MCF 10A (cell line): ENCODE data around the gene EMILIN1. TPM values are rescaled to one million over a fixed set of nuclear protein-coding genes. Genes with fewer than 3 reads are reported as not detected.
A peak's percentile ranks its signal among the peaks of the same experiment; 100 is the strongest.

Experiments used
- BruUV-seq: library from RNA; stranded (reverse); fragments of 400-500 nt; replicated peaks from 2 replicates; lab custom pipeline; 2021; lab: Mats Ljungman, UMichigan
- CTCF ChIA-PET: fragments of 300-600 bp; sonication (Branson Sonifier 250); formaldehyde crosslinking; extraction: SDS; loops from one replicate; lab custom pipeline; 2021; ENCODE audit warnings: antibody characterized with exemption, inconsistent platforms; lab: Yijun Ruan, JAX
- POLR2A ChIA-PET: fragments of 300-600, 350-650 bp; sonication (Branson Sonifier 250); formaldehyde crosslinking; extraction: SDS; loops from one replicate; lab custom pipeline; 2020; ENCODE audit warnings: antibody characterized with exemption, inconsistent platforms; lab: Yijun Ruan, JAX
- DNase-seq: peaks from one replicate; pipeline ENCODE4 v3.0.0-alpha.2; 2018; ENCODE audit not compliant: unreplicated experiment
- H3K27ac Mint-ChIP-seq: one replicate; pipeline ENCODE4 v1.8.0; 2022; ENCODE audit warnings: mild to moderate bottlenecking, low read depth, mixed read lengths; ENCODE audit not compliant: unreplicated experiment
- H3K27me3 Mint-ChIP-seq: one replicate; pipeline ENCODE4 v1.8.0; 2022; ENCODE audit warnings: mixed read lengths; ENCODE audit not compliant: insufficient read depth, unreplicated experiment
- H3K36me3 Mint-ChIP-seq: one replicate; pipeline ENCODE4 v1.8.0; 2022; ENCODE audit warnings: mild to moderate bottlenecking, moderate library complexity, mixed read lengths; ENCODE audit not compliant: insufficient read depth, unreplicated experiment
- H3K4me1 Mint-ChIP-seq: one replicate; pipeline ENCODE4 v1.8.0; 2022; ENCODE audit warnings: mixed read lengths; ENCODE audit not compliant: insufficient read depth, unreplicated experiment
- H3K4me3 Mint-ChIP-seq: one replicate; pipeline ENCODE4 v1.8.0; 2022; ENCODE audit warnings: mild to moderate bottlenecking, moderate library complexity, mixed read lengths; ENCODE audit not compliant: unreplicated experiment
- H3K9me3 Mint-ChIP-seq: one replicate; pipeline ENCODE4 v1.8.0; 2022; ENCODE audit warnings: mixed read lengths; ENCODE audit not compliant: unreplicated experiment
- intact Hi-C: fragments of 100-400 bp; cut with micrococcal nuclease; formaldehyde crosslinking; loops from 2 replicates; pipeline ENCODE4 v1.14.1; 2022
- total RNA-seq: library from RNA; stranded (reverse); gene quantifications from 2 replicates; pipeline ENCODE4 v1.2.3, GENCODE V29; 2022
- TF ChIP-seq, protein P1 (sequence below): fragments of 200-600 bp; IDR thresholded peaks from one replicate; pipeline ENCODE4 v1.8.0; 2022; ENCODE audit warnings: antibody characterized with exemption, mild to moderate bottlenecking; ENCODE audit not compliant: unreplicated experiment

The EMILIN1 gene
- total RNA-seq, 1 experiment from 2014 or later, result 0.21 TPM

DNA sequence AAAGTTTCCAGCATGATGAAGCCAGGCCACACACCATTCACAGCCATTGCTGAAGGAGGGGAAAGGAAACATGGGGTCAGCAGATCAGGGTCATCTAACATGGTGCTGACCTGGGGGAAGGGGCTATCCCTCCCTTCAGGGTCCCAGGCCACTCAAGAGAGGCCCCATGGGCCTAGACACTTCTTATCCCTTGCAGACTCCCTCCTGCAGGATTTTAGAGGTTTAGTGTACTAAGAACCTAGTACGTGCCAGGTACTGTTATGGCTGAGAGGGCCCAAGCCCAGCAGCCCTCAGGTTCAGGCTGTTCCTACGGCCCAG is 17.0 kb downstream of the EMILIN1 start:
- no peaks in the 10 kb centered on the region for H3K4me1 Mint-ChIP-seq
- POLR2A ChIA-PET, result interaction anchor here (1.7 kb wide), 1 partner anchor 116 kb away, joined by 4 read pairs; the partner anchor contains the start of genes ATRAID and SLC5A6
- no peak for DNase-seq
- H3K4me3 Mint-ChIP-seq, result no peak overlapping the region
- intact Hi-C loops, result no loop called here
- no peaks in the 10 kb centered on the region for H3K27me3 Mint-ChIP-seq
- no peaks in the 10 kb centered on the region for H3K9me3 Mint-ChIP-seq
- CTCF ChIA-PET, result interaction anchor here (0.8 to 10.4 kb wide), 5 partner anchors 8 to 206 kb away, joined by 3 to 96 read pairs (median 5); partner anchors contain the start of genes KHK and TRIM54
- H3K27ac Mint-ChIP-seq, result no peak overlapping the region
- TF ChIP-seq, protein P1, sequence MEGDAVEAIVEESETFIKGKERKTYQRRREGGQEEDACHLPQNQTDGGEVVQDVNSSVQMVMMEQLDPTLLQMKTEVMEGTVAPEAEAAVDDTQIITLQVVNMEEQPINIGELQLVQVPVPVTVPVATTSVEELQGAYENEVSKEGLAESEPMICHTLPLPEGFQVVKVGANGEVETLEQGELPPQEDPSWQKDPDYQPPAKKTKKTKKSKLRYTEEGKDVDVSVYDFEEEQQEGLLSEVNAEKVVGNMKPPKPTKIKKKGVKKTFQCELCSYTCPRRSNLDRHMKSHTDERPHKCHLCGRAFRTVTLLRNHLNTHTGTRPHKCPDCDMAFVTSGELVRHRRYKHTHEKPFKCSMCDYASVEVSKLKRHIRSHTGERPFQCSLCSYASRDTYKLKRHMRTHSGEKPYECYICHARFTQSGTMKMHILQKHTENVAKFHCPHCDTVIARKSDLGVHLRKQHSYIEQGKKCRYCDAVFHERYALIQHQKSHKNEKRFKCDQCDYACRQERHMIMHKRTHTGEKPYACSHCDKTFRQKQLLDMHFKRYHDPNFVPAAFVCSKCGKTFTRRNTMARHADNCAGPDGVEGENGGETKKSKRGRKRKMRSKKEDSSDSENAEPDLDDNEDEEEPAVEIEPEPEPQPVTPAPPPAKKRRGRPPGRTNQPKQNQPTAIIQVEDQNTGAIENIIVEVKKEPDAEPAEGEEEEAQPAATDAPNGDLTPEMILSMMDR, result no peak
- no TSS peak for BruUV-seq
- no peaks in the 10 kb centered on the region for H3K36me3 Mint-ChIP-seq

- Mint-ChIP-seq H3K4me1 (no peaks in the 10 kb centered on the region), H3K9me3 (no peaks in the 10 kb centered on the region), H3K27ac (no peak overlapping the region), H3K4me3 (no peak overlapping the region), H3K36me3 (no peaks in the 10 kb centered on the region), H3K27me3 (no peaks in the 10 kb centered on the region)
- CTCF ChIA-PET, result interaction anchor here (0.6 to 10.4 kb wide), 9 partner anchors 8 to 207 kb away, joined by 3 to 96 read pairs (median 4); partner anchors contain the start of genes KHK and TRIM54
- peak; percentile 46 for DNase-seq
- intact Hi-C loops, result no loop called here
- TF ChIP-seq, protein P1, result no peak
- no TSS peak for BruUV-seq
- POLR2A ChIA-PET, result interaction anchor here (0.7 to 2.2 kb wide), 8 partner anchors 9 to 226 kb away, joined by 3 to 7 read pairs (median 3); partner anchors contain the start of genes ATRAID, KHK, SLC30A3 and SLC5A6
Observed at GRCh38 chr2:27095745-27096651, 17.6 kb downstream of the EMILIN1 start.

DNA sequence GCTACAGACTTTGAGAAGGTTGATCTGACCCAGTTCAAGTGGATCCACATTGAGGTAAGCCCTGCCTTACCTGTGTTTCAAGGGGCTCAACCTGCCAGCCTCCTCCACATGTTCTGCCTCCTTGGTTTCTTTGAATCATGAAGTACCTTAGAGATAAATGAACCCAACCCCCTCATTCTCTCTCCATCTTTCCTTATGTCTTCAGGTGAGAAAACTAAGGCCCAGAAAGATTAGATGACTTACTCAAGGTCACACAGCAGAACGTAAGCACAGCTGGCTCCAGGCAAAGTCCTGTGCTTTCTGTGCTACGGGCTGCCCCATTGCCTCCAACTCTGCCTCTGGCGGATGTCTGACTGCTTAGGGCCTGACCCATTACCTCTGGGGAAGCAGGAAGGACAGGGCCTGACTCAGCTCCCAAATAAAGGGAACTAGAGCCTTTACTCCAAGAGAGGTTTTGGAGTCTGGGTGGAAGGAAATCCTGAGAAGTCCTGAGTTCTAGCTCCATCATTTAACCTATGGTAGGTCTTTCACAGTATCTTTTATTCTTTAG is 18.4 kb downstream of the EMILIN1 start:
- TF ChIP-seq, protein P1, result no peak
- no TSS peak for BruUV-seq
- no peaks in the 10 kb centered on the region for H3K36me3 Mint-ChIP-seq
- H3K9me3 Mint-ChIP-seq, result no peaks in the 10 kb centered on the region
- intact Hi-C loops, result no loop called here
- no peak overlapping the region for H3K27ac Mint-ChIP-seq
- H3K27me3 Mint-ChIP-seq, result no peaks in the 10 kb centered on the region
- ChIA-PET CTCF (interaction anchor here (0.8 to 10.4 kb wide), 8 partner anchors 9 to 207 kb away, joined by 3 to 96 read pairs (median 12); partner anchors contain the start of genes KHK and TRIM54), POLR2A (interaction anchor here (0.7 to 2.2 kb wide), 7 partner anchors 33 to 226 kb away, joined by 3 to 7 read pairs (median 3); partner anchors contain the start of gene SLC30A3)
- H3K4me1 Mint-ChIP-seq, result no peaks in the 10 kb centered on the region
- no peak for DNase-seq
- H3K4me3 Mint-ChIP-seq, result no peak overlapping the region

DNA sequence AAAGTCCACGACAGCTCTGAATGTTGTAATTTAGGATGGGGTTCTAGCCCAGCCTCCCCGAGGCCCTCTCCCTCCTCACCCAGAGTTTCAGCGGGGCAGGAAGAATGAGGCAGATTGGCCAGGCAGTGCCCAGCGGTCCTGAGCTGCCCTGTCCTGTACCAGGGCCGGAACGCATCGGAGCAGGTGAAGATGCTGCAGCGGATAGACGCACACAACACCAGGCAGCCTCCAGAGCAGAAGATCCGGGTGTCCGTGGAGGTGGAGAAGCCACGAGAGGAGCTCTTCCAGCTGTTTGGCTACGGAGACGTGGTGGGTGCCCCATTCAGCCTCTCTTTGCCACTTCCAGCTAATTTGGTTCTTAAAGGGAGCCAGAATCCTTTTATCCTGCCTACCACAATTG is 18.9 kb downstream of the EMILIN1 start:
- BruUV-seq, result no TSS peak
- Mint-ChIP-seq H3K36me3 (no peaks in the 10 kb centered on the region), H3K4me3 (no peak overlapping the region), H3K4me1 (no peaks in the 10 kb centered on the region), H3K9me3 (no peaks in the 10 kb centered on the region), H3K27me3 (no peaks in the 10 kb centered on the region), H3K27ac (no peak overlapping the region)
- TF ChIP-seq, protein P1, result no peak
- POLR2A ChIA-PET, result interaction anchor here (0.6 to 2.2 kb wide), 6 partner anchors 33 to 225 kb away, joined by 3 to 7 read pairs (median 3); no protein-coding TSS in a partner anchor
- no peak for DNase-seq
- intact Hi-C loops, result no loop called here
- CTCF ChIA-PET, result interaction anchor here (0.8 to 10.4 kb wide), 8 partner anchors 10 to 206 kb away, joined by 3 to 96 read pairs (median 10); partner anchors contain the start of genes KHK and TRIM54
